Measurements from ENCODE around the gene LYZL2.

DNA sequence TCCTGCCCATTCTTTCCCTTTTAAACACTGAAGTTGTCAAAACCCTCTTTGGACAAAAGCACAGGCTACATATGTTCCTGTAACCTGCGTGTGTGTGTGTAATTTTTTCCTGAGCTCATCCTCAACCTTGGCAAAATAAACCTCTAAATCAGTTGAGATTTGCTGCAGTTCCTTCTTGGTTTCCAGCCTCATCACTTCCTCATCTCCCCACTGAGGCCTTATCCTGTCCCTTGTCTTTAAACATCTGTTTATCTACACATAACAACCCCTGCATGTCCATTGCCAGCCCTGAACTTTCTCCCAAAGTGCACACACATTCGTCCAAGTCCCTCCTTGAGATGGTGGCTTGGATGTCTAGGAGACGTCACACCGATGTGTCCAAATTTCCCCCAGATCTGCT, 35.5 kb downstream of the LYZL2 start:
- TF ChIP-seq POLR2A (IDR thresholded peaks at IDR 0.05; ENCODE audit: low read length) (no peak), GATA1 (IDR thresholded peaks at IDR 0.05; ENCODE audit: low read depth, low read length) (no peak)
